Heart left ventricle (tissue), 16 donors: ENCODE data around the gene PLCL1. TPM values are rescaled to one million over a fixed set of nuclear protein-coding genes. Genes with fewer than 3 reads are reported as not detected.

Experiments
- ATAC-seq, 4 donors: fragments of 200-7000 bp; cut with Tn5 transposase; one replicate each; pipeline ENCODE4 v1.9.1; 2020 to 2022; ENCODE audit warnings: moderate library complexity in 4 of 4, mild to moderate bottlenecking in 3 of 4, moderate number of reproducible peaks in 1 of 4
- DNase-seq, 5 donors: peaks; one replicate each; pipeline ENCODE4 v3.0.0-alpha.2; 2020
- H3K27ac ChIP-seq, 12 donors: fragments of 200-600 bp; sonication (generic) in 4 of 12; one replicate each; pipeline versions ENCODE4 v1.5.0 to v1.8.0; 2016 to 2022; ENCODE audit warnings: mild to moderate bottlenecking in 2 of 12
- H3K27me3 ChIP-seq, 9 donors: fragments of 200-600 bp; sonication (generic) in 2 of 9; one replicate each; pipeline versions ENCODE4 v1.5.1 to v1.8.0; 2016 to 2022; ENCODE audit warnings: mild to moderate bottlenecking in 3 of 9
- H3K36me3 ChIP-seq, 9 donors: fragments of 200-600 bp; sonication (generic) in 2 of 9; one replicate each; pipeline versions ENCODE4 v1.5.0 to v1.8.0; 2018 to 2022; ENCODE audit warnings: mild to moderate bottlenecking in 2 of 9
- H3K4me1 ChIP-seq, 12 donors: fragments of 200-600 bp; sonication (generic) in 4 of 12; one replicate each; pipeline versions ENCODE4 v1.5.0 to v1.8.0; 2016 to 2022; ENCODE audit warnings: mild to moderate bottlenecking in 3 of 12
- H3K4me3 ChIP-seq, 12 donors: fragments of 200-600 bp; sonication (generic) in 4 of 12; one replicate each; pipeline versions ENCODE4 v1.5.0 to v1.8.0; 2017 to 2022; ENCODE audit warnings: mild to moderate bottlenecking in 9 of 12, moderate library complexity in 4 of 12
- H3K9me3 ChIP-seq, 12 donors: fragments of 200-600 bp; sonication (generic) in 4 of 12; one replicate each; pipeline versions ENCODE4 v1.5.0 to v1.8.0; 2016 to 2022; ENCODE audit warnings: mild to moderate bottlenecking in 1 of 12
- POLR2A ChIP-seq, 2 donors: fragments of 450-650 bp; IDR thresholded peaks; one replicate each; pipeline ENCODE4 v1.6.1; 2017; ENCODE audit warnings: antibody characterized with exemption in 2 of 2, mild to moderate bottlenecking in 2 of 2, moderate library complexity in 2 of 2
- WGBS, 4 donors: extraction: QIAGEN DNeasy Blood & Tissue Kit in 2 of 4; methylation state at CpG; one replicate each; pipeline versions ENCODE4 v1.1.5 to v1.1.7; 2013 to 2018; 5-methylcytosine and 5-hydroxymethylcytosine counted together
- intact Hi-C, 10 donors: fragments of 100-400 bp; cut with DNase I; formaldehyde crosslinking; loops; one replicate each; pipeline versions ENCODE4 v1.11.1 to v1.14.2; 2022
- polyA plus RNA-seq, 2 donors: library from polyadenylated mRNA; stranded (reverse); fragments of 200-250 nt; gene quantifications; one replicate each; pipeline ENCODE4 v1.2.3, GENCODE V29; 2013
- total RNA-seq, 9 donors: library from RNA; depleted of rRNA in 2 of 9; stranded (reverse); fragments of >200 nt in 2 of 9; fragmentation: NEBNext Ultra II Directional in 3 of 9; extraction: Animal tissue kit (Norgen Biotek cat#: 25700) in 3 of 9; gene quantifications; one replicate each; pipeline versions ENCODE4 v1.1.0 to v1.2.4, GENCODE V29; 2016 to 2023
- TF ChIP-seq, protein P1 (sequence below), 12 donors: fragments of 200-600 bp; sonication (generic) in 4 of 12; IDR thresholded peaks; one replicate each; pipeline versions ENCODE4 v1.5.0 to v1.8.0; 2018 to 2022; ENCODE audit warnings: antibody characterized with exemption in 12 of 12, mild to moderate bottlenecking in 5 of 12
- donor health status: ischemic (EF 13 %, LVEDD 7.1; RV severe dilation, severe dysfunction).
- donor health status: healthy with polysubstance abuse.
- donor health status: DM: no; HTN: yes; CAD: no.
- donor health status: DM: no; HTN: no; CAD: no.
- donor health status: ischemic (EF 25% LVEDD 6.9; RV normal size, moderate dysfunction).
- donor health status: ischemic (EF 25% LVEDD 5.7; RV mildly dilated, moderate dysfunction).
- donor health status: healthy.
- donor health status: DM: yes; HTN: yes; CAD: no.
- donor health status: ischemic (EF 35%, LVEDD 5.7; RV mildly dilated, moderate dysfunction).
- donor health status: nonischemic (EF 11% LVEDD 7.7; RV severe dilation, severe dysfunction).
- donor health status: DM: yes; HTN: yes; CAD: no.
- donor health status: PGD.
- donor health status: ischemic (EF 29% LVEDD 5.4; RV normal size, mild dysfunction).
- donor health status: nonischemic (EF 23%, LVEDD 6.1; RV moderate dilation, normal function).

PLCL1 gene
- total and polyA plus RNA-seq, 11 donors, result 22.0 to 126 (median 90.4) TPM

DNA sequence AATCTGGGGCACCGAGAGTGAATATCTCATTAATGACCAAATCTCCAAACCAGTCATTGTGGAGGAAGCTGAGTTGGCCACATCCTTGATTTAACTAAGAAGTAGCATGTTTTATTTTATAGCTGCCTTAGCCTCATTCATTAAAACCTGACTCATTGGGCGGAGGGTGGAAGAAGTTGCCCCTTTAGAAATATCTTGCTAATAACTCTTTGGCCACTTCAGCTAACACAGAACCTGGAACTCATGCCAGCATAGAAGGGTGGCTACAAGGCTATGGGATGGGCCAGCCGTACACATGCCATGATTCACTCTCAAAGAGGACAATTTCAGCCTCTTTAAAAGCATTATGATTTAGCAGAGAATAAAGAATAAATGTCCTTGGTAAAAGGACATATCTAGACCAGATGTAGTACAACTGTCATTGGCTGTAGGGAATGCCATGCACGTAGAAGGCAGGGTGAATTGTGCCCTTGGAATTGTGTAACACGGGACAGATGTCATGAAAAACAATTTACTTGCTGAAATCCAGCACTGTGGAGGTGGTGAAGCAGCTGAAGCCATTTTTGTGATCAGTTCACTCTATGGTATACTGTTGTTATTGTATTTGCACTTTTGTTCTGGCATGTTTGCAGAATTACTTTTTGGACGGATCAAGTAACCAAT, 330.0 kb downstream of the PLCL1 start:
- peak overlapping the region in 1 of 12 donors; percentile 15 for H3K27ac ChIP-seq
- no peaks in the 10 kb centered on the region for H3K27me3 ChIP-seq
- H3K4me3 ChIP-seq, result no peak overlapping the region
- peaks cover 0 to 20% (median 3%) of the 10 kb centered on the region in 12 donors for H3K4me1 ChIP-seq
- H3K36me3 ChIP-seq, result no peaks in the 10 kb centered on the region
- intact Hi-C loops, result loop anchor here in 4 of 10 donors (5.0 to 10.0 kb wide), 3 partner anchors 140 to 163 kb away; no protein-coding TSS in a partner anchor
- DNase-seq (no peak), ATAC-seq (peak; percentile 59 to 77 (median 69))
- 59 to 76% (median 75%) methylated on average over 6 of the region's 6 CpGs for WGBS, 4 donors
- H3K9me3 ChIP-seq, result no peaks in the 10 kb centered on the region
- TF ChIP-seq POLR2A (IDR thresholded peaks at IDR 0.05), result no peak
- TF ChIP-seq, protein P1, sequence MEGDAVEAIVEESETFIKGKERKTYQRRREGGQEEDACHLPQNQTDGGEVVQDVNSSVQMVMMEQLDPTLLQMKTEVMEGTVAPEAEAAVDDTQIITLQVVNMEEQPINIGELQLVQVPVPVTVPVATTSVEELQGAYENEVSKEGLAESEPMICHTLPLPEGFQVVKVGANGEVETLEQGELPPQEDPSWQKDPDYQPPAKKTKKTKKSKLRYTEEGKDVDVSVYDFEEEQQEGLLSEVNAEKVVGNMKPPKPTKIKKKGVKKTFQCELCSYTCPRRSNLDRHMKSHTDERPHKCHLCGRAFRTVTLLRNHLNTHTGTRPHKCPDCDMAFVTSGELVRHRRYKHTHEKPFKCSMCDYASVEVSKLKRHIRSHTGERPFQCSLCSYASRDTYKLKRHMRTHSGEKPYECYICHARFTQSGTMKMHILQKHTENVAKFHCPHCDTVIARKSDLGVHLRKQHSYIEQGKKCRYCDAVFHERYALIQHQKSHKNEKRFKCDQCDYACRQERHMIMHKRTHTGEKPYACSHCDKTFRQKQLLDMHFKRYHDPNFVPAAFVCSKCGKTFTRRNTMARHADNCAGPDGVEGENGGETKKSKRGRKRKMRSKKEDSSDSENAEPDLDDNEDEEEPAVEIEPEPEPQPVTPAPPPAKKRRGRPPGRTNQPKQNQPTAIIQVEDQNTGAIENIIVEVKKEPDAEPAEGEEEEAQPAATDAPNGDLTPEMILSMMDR (IDR thresholded peaks at IDR 0.05), result no peak

DNA sequence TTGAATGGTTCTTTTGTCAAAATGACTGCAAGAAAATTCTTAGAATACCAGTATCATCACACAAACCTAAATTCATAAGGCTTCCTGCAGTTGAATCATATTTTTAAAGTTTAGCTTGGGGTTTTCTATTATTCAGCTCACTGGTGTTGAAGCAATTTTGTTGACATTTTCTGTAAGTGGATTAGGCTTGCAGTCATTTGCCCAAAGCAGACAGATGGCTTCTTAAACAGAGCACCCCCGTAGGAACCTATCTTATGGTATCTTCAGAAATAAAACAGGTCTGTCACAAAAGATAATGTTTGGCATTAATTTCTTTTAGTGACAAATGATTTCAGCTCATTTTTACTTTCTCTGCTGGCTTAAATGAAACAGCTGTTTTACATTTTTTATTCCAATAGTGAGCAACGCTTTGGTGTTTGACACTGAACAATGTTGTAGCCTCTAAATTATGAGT, 331.1 kb downstream of the PLCL1 start:
- ATAC-seq (no peak), DNase-seq (no peak)
- 44 to 57% (median 51%) methylated on average over 2 of the region's 2 CpGs for WGBS, 4 donors
- Histone ChIP-seq H3K9me3 (no peaks in the 10 kb centered on the region), H3K36me3 (no peaks in the 10 kb centered on the region), H3K4me3 (no peak overlapping the region), H3K4me1 (peaks cover 0 to 20% (median 3%) of the 10 kb centered on the region in 12 donors), H3K27ac (no peak overlapping the region), H3K27me3 (no peaks in the 10 kb centered on the region)
- intact Hi-C loops, result loop anchor here in 3 of 10 donors (10.0 kb wide), 2 partner anchors 139 to 159 kb away; no protein-coding TSS in a partner anchor
- no peak for TF ChIP-seq POLR2A (IDR thresholded peaks at IDR 0.05)
- TF ChIP-seq, protein P1 (IDR thresholded peaks at IDR 0.05), result no peak

DNA sequence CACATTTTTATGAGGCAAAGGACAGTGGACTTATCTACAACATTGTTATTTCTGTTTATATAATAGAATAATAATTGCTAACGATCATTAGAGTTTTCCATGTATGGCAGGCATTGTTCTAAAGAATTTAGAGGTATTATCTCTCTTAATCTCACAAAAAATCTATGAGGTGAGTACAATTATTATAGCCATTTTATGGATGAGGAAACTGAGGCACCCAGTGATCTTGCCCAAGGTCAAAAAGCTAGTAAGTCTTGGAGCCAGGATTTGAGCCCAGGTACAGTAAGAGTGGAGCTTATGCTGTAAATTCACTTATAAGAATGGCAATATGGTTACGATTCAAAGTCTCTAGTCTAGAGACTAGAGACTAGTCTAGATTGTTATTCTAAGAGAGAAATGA, 331.7 kb downstream of the PLCL1 start:
- WGBS, 4 donors, result 80 to 89% (median 86%) methylated on average over 2 of the region's 2 CpGs
- ATAC-seq (no peak), DNase-seq (no peak)
- H3K36me3 ChIP-seq, result no peaks in the 10 kb centered on the region
- TF ChIP-seq POLR2A (IDR thresholded peaks at IDR 0.05), result no peak
- intact Hi-C loops, result loop anchor here in 3 of 10 donors (10.0 kb wide), 2 partner anchors 139 to 159 kb away; no protein-coding TSS in a partner anchor
- H3K9me3 ChIP-seq, result no peaks in the 10 kb centered on the region
- no peaks in the 10 kb centered on the region for H3K27me3 ChIP-seq
- no peak overlapping the region for H3K4me3 ChIP-seq
- H3K4me1 ChIP-seq, result peaks cover 0 to 20% (median 3%) of the 10 kb centered on the region in 12 donors
- no peak overlapping the region for H3K27ac ChIP-seq

DNA sequence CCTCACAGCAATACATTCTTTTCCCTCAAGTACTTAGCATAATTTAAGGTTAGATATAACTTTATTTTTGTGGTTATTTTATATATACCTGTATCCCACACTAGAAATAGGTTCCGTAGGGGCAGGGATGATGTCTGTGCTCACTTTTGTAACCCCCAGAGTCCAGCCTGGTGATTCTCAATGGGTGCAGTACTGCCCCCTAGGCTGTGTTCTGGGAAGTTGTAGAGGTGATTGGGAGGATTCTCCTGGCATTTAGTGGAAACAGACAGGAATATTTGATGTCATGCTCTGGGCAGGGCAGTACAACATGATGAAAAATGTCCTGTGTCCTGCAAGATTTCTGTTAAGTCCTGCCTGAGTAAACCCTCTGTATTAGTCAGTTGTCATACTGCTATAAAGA, 333.3 kb downstream of the PLCL1 start:
- Histone ChIP-seq H3K4me1 (peaks cover 0 to 20% (median 3%) of the 10 kb centered on the region in 12 donors), H3K36me3 (no peaks in the 10 kb centered on the region), H3K27me3 (no peaks in the 10 kb centered on the region), H3K27ac (no peak overlapping the region), H3K9me3 (no peaks in the 10 kb centered on the region), H3K4me3 (no peak overlapping the region)
- ATAC-seq, result no peak
- no peak for DNase-seq
- 94 to 97% (median 95%) methylated on average over 1 of the region's 1 CpG for WGBS, 4 donors
- intact Hi-C loops, result loop anchor here in 3 of 10 donors (10.0 kb wide), 2 partner anchors 137 to 157 kb away; no protein-coding TSS in a partner anchor
- TF ChIP-seq POLR2A (IDR thresholded peaks at IDR 0.05), result no peak
- TF ChIP-seq, protein P1 (IDR thresholded peaks at IDR 0.05), result no peak
